KMS-11 (cell line): Measurements from ENCODE around the gene ARID1B.

Source experiments
- H2AFZ ChIP-seq: fragments of 200-600 bp; sonication (generic); 2 replicates; pipeline ENCODE4 v1.6.1; 2016; ENCODE audit warnings: antibody characterized with exemption, mixed run types, low read depth
- H3K27ac ChIP-seq: fragments of 200-600 bp; sonication (generic); 2 replicates; pipeline ENCODE4 v1.6.1; 2016; ENCODE audit warnings: mild to moderate bottlenecking, mixed run types
- H3K27me3 ChIP-seq: fragments of 200-600 bp; sonication (generic); 2 replicates; pipeline ENCODE4 v1.6.1; 2017; ENCODE audit warnings: mild to moderate bottlenecking, low read depth, mixed run types, moderate library complexity; ENCODE audit not compliant: insufficient read depth
- H3K36me3 ChIP-seq: fragments of 200-600 bp; sonication (generic); 2 replicates; pipeline ENCODE4 v1.6.1; 2017; ENCODE audit warnings: mild to moderate bottlenecking, mixed run types; ENCODE audit not compliant: insufficient read depth
- H3K4me1 ChIP-seq: fragments of 200-600 bp; sonication (generic); 2 replicates; pipeline ENCODE4 v1.6.1; 2016; ENCODE audit warnings: mild to moderate bottlenecking, low read depth, mixed run types; ENCODE audit not compliant: poor library complexity, severe bottlenecking
- H3K4me2 ChIP-seq: fragments of 200-600 bp; sonication (generic); 2 replicates; pipeline ENCODE4 v1.7.0; 2016; ENCODE audit warnings: mild to moderate bottlenecking, mixed run types
- H3K4me3 ChIP-seq: fragments of 200-600 bp; sonication (generic); IDR thresholded peaks from 2 replicates; pipeline ENCODE4 v1.6.1; 2017; ENCODE audit warnings: low read depth, low read length, mixed read lengths; ENCODE audit not compliant: insufficient read depth
- H3K79me2 ChIP-seq: fragments of 200-600 bp; sonication (generic); 2 replicates; pipeline ENCODE4 v1.6.1; 2016; ENCODE audit warnings: low read depth, mixed run types; ENCODE audit not compliant: insufficient read depth
- H3K9ac ChIP-seq: fragments of 200-600 bp; sonication (generic); 2 replicates; pipeline ENCODE4 v1.6.1; 2016; ENCODE audit warnings: mild to moderate bottlenecking, mixed run types
- H4K20me1 ChIP-seq: fragments of 200-600 bp; sonication (generic); 2 replicates; pipeline ENCODE4 v1.6.1; 2016; ENCODE audit warnings: mild to moderate bottlenecking, mixed run types; ENCODE audit not compliant: insufficient read depth
- CTCF ChIP-seq: fragments of 200-600 bp; sonication (generic); conservative IDR thresholded peaks from 2 replicates; pipeline ENCODE4 v1.6.1; 2017; ENCODE audit warnings: low read depth, mild to moderate bottlenecking, antibody characterized with exemption, low read length, moderate library complexity, mixed read lengths

ARID1B gene

GRCh38 chr6:156931283-156931682 is 154.1 kb downstream of the ARID1B start:
- Histone ChIP-seq H3K27ac (no peak overlapping the region), H3K4me2 (no peak overlapping the region), H3K36me3 (no peaks in the 10 kb centered on the region), H3K9ac (no peak overlapping the region), H3K79me2 (peaks cover 69% of the 10 kb centered on the region), H3K4me1 (peaks cover 22% of the 10 kb centered on the region), H2AFZ (no peak overlapping the region), H4K20me1 (no peaks in the 10 kb centered on the region), H3K4me3 (no peak overlapping the region), H3K27me3 (no peaks in the 10 kb centered on the region)
- TF ChIP-seq CTCF = no peak

DNA sequence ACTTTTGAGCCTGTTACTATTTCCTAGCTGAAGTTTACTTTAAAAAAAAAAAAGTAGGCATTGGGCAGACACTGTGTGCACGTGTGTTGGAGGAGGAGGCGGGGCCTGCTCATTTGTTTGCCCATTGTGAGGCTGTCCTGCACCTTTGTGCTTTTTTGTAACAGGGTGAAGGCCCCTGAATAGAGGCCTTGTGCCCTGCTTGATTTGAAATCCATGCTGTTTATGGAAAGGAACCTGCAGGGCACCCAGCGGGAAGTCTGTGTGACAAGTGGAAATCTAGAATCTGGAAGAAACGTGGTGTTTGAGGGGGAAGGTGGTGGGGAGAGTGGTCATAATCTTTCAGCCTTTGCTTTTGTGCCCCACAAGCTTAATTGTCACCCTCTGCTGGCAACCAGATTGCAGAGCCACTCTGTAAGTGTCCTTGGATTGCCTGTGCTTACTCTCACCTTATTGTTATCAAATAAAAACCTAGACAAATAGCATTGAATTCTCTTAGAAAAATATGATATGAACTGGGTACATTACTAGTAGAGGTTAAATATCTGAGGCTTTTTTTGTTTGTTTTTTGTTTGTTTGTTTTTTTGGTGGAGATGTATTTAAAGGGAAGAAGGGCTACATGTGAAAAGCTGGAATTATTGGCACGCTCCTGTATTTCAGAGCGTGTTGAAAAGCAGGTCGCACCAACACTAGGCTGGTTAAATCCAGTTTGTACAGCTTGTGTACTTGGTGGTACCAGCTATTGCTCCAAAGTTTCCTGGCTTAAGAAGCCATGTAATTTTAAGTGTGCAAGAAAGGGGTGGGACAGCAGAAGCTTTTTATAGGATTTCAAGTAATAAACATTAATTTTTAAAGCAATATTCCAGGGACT is 156.3 kb downstream of the ARID1B start:
- no peak overlapping the region for H2AFZ ChIP-seq
- no peaks in the 10 kb centered on the region for H4K20me1 ChIP-seq
- TF ChIP-seq CTCF = no peak
- H3K27ac ChIP-seq = no peak overlapping the region
- no peaks in the 10 kb centered on the region for H3K36me3 ChIP-seq
- H3K4me2 ChIP-seq = no peak overlapping the region
- no peaks in the 10 kb centered on the region for H3K27me3 ChIP-seq
- H3K79me2 ChIP-seq = peaks cover 67% of the 10 kb centered on the region
- no peak overlapping the region for H3K9ac ChIP-seq
- peaks cover 9% of the 10 kb centered on the region for H3K4me1 ChIP-seq
- no peak overlapping the region for H3K4me3 ChIP-seq

DNA sequence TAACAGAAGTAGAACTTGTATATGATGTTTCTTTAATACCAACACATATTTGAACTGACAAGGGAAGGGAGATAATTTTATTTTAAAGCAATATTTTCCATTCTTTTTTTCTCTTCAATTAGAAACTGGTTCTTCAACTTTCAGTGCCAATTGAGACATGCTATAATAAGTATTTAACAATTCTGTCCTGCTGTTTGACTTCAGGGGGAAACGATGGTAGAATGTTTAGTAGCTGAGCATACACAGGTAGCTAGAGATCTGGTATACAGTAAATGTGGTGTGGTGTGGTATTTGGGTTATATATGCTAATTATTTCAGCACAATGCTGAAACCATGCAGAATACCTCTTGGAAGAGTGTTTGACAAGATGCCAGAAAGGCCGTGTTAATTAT is 156.9 kb downstream of the ARID1B start:
- no peaks in the 10 kb centered on the region for H3K36me3 ChIP-seq
- peaks cover 69% of the 10 kb centered on the region for H3K79me2 ChIP-seq
- H3K9ac ChIP-seq = no peak overlapping the region
- H4K20me1 ChIP-seq = no peaks in the 10 kb centered on the region
- no peak overlapping the region for H3K27ac ChIP-seq
- no peaks in the 10 kb centered on the region for H3K27me3 ChIP-seq
- TF ChIP-seq CTCF = no peak
- H3K4me1 ChIP-seq = peaks cover 9% of the 10 kb centered on the region
- H3K4me2 ChIP-seq = no peak overlapping the region
- H2AFZ ChIP-seq = no peak overlapping the region
- H3K4me3 ChIP-seq = no peak overlapping the region

- Histone ChIP-seq H3K79me2 (peaks cover 67% of the 10 kb centered on the region), H2AFZ (no peak overlapping the region), H3K9ac (no peak overlapping the region), H3K4me2 (no peak overlapping the region), H3K36me3 (no peaks in the 10 kb centered on the region), H3K27me3 (no peaks in the 10 kb centered on the region), H3K27ac (no peak overlapping the region), H4K20me1 (no peaks in the 10 kb centered on the region), H3K4me3 (no peak overlapping the region), H3K4me1 (peaks cover 9% of the 10 kb centered on the region)
- no peak for TF ChIP-seq CTCF
Observed at GRCh38 chr6:156935000-156935399, 157.8 kb downstream of the ARID1B start.
